GM21367 (cell line): ENCODE results near the gene ATP8A1.
A peak's percentile ranks its signal among the peaks of the same experiment; 100 is the strongest.
"Not testable (repeated sequence)": the region's sequence is repeated elsewhere in the genome, so short reads cannot be mapped to it uniquely, and the experiment has no call there.

ENCODE experiments used
- ATAC-seq: cut with Tn5 transposase; IDR thresholded peaks from one replicate; pipeline ENCODE4 v1.9.1; 2021; ENCODE audit not compliant: unreplicated experiment

The ATP8A1 gene

DNA sequence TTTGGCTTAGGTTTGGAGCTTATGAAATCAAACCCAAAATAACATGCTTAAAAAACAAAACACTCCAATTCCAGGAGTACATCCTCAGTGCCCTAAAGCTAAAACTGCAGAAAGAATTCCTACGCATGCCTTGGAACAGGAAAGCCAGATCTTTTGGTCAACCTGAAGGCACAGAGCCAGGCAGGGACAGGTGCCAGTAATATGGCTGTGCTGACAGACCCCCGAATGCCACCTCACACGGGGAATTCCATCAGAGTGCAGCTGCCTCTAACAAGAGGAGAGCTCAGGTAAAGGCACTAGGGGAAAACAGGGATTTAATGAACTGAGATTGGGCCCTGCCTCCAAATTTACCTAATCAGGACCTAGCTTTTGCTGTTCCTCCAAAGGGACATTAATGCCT lies 182.5 kb downstream of the ATP8A1 start:
- ATAC-seq, result no peak

DNA sequence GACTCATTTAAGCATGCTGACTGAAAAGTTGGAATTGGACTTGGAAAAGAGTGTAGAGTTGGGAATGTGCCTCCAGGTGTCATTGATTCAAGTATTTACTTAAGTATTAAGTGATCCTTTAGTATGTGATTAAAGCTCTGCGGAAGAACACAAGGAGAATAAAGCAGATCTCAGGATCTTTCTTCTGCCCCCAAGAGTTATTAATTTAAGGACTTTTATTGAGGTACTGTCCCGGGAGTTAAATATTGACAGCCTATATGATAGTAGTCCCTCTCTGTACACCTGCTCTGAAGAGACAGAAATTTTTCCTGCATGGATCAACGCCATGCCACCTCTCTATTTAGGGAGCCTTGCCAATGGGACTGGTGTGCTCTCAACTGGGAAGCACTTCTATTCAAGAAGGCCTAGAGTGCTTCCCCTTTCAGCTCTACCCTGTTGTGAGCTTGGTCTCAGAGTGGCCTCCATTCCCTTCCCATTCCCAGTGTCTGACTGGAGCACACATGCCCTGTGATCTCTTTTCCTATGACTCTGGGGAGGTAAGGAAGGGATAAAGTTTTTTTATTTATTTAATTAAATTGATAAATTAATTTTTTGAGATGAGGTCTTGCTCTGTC lies 183.7 kb downstream of the ATP8A1 start:
- ATAC-seq, result no peak

DNA sequence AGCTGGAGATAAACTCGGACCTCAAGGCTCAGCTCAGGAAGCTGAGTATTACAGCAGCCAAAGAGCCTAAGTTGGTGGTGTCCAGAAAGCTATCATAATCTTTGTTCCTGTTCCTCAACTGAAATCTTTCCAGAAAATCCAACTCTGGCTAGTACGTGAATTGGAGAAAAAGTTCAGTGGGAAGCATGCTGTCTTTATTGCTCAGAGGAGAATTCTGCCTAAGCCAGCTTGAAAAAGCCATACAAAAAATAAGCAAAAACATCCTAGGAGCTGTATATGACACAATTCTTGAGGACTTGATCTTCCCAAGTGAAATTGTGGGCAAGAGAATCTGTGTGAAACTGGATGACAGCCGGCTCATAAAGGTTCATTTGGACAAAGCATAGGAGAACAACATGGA lies 185.0 kb downstream of the ATP8A1 start:
- ATAC-seq, result no peak

DNA sequence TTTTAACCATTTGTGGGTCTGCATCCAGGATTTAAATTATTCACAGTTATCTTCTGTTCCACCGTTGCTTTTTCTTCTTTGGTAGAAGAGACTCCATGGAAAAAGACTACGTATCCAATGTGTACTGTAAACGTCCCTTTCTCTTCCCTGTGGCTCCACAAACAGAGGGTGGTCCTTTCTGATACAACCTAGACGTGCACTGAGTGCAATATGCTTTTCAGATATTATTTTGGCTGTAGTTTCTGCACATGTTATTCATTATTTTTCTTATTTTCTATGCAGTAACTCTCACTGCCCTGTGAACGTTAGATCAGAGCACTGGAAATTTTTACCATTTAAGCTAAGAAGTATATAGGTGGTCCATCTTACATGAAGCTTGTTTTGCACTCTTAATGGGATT lies 186.9 kb downstream of the ATP8A1 start:
- ATAC-seq, result no peak

DNA sequence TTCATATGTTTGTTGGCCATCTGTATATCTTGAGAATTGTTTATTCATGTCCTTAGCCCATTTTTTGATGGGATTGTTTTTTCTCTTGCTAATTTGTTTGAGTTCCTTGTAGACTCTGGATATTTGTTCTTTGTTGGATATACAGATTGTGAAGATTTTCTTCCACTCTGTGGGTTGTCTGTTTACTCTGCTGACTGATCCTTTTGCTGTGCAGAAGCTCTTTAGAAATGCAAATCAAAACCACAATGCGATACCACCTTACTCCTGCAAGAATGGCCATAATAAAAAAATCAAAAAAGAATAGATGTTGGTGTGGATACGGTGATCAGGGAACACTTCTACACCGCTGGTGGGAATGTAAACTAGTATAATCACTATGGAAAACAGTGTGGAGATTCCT lies 189.1 kb downstream of the ATP8A1 start:
- not testable (repeated sequence) for ATAC-seq

DNA sequence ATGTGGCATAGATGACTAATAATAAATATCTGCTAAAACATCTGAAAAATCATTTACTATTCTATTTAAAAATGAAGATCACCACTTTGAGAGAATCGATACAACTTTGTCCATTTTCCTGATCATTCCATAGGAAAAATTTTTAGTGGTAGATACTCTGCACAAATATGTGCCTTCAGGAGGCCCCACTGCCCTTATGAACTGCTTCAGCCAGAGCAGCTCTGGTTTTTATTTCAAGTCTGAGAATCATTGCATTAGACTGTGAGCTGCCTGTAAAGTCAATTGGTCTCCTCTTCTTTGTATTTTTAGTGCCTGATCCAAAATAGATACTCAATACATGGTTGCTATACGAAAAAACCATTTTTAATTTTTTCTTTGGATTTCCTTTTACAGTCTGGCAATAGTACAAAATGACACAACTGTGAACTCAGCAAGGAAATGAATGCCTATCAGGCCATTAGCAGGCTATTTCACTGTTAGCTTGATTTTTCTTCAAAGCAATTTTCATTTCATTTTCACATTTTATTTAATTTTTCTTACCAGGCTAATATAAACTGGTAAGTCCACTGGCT lies 190.5 kb downstream of the ATP8A1 start:
- ATAC-seq, result no peak

DNA sequence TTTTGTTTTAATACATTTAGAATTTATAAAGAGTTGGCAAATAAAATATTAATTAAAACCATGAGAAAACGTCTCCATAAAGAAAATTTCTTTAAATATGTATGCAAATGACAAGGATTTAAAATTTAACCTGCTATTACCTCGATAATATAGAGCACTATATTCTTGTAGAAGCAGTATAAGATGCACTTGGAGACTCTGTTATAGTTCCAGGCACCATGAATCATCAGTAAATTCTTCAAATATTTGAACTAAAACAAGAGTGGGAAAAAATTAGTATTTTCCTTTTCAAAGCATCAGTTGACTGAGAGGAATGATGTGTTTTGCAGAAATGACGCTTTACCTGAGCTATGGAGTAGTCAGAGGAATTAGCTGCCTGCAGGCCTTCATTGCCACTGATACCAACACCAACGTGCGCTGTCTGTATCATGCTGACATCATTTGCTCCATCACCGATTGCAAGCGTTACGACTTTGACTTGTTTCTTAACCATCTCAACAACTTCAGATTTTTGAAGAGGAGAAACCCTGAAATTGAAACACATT lies 192.3 kb downstream of the ATP8A1 start:
- ATAC-seq, result no peak

DNA sequence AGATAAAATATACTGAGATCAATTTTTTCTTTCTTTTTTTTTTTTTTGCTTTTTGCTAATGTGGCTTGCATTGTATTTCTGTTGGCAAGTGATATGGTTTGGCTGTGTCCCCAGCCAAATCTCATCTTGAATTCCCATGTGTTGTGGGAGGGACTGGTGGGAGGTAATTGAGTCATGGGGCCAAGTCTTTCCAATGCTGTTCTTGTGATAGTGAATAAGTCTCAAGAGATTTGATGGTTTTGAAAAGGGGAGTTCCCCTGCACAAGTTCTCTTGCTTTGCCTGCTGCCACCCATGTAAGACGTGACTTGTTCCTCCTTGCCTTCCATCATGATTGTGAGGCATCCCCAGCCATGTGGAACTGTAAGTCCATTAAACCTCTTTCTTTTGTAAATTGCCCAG lies 195.7 kb downstream of the ATP8A1 start:
- not testable (repeated sequence) for ATAC-seq

DNA sequence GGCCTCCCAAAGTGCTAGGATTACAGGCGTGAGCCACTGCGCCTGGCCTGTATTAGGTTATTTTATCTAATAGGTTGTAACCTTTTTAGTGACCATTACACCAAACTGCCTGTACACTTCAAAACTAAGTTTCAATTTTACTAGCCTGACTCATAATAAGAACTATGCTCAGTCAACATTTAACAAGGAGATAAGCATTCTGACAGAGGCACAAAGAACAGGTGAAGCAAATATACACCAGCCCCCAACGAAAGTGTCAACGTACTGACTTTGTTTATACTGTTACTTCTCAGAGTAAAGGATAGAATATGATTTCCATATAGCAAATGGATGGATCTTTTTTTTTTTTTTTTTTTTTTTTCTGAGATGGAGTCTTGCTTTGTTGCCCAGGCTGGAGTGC lies 196.9 kb downstream of the ATP8A1 start:
- peak; percentile 94 for ATAC-seq

DNA sequence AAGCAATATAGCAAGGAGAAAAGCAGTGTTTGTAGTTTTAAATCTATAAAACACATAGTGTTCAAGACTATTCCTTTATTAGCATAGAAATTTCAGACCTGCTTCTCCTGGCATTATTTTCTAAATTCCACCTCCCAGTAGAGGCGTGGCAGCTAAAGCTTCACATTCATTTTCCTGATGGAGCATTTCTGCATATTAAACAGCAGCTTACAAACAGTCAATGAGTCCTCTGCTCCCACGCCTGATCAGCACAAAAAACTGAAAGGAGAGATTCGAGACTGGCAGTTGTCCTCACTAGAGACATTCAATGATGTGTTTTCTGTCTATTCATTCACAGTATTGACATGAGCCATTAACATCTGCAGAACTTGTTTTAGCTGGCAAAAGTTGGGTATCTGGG lies 198.2 kb downstream of the ATP8A1 start:
- no peak for ATAC-seq

DNA sequence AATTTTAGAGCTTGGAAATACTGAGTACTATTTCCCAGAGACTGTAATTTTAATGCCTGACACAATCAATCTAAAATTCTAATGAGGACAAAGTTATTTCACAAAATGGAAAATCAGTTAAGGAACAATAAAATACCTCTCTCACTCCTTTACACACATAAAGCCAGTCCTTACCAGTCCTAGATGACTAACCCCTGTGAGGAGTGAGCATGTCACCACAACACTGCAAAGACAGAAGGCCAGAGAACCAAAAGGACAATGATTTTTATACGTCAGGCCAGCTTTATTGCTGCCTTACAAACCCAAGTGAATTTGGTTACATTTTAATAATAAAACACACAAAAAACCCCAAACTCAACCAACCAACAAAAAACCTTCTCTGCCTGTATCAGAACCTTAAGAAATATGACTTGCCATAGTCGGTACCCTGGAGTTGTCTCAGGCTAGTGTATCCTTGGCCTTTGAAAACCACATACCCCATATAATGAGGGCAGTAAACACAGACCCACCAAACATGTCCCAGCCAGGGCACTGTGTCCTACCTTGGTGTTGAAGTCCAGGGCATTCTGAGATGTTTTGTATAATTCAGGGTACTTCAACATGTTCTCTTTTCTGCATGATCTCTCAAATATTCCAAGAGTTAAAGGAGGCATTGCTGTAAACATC lies 202.0 kb downstream of the ATP8A1 start:
- no peak for ATAC-seq

DNA sequence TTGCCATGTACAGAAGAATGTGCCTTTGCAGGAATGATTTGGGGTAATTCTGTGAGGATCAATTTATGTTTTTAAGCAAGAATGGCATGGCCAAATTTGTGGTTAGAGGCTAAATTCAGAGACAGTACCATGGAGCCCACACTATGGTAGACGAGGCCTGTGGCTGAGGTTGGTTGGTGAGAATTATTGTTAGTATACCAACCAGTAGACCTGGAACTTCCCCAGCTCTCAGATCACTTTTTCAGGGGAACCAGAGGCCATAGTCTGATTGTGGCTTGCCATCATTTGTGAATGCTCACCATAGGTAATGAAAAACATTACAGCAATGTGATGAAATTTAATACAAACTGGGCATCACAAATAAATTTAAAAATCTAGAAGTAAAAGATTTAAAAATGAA lies 203.3 kb downstream of the ATP8A1 start:
- ATAC-seq, result peak; percentile 76

DNA sequence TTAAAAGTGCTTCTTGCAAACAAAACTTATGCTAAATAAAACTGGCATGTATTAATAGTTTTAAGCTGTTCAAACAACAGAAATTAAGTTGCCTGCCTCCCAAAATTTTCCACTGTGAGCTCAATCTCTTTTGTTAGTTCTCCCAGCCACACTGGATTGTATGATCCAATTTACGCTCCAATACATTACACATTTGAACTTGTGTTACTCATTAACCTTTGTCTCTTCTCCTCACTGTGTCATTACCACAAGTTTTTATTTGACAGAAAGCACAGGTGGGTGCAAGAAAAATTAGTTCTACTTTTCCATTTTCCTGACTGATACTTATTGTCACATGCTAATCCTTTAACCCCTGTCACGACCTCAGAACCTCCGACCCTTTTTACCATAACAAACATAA lies 204.1 kb downstream of the ATP8A1 start:
- no peak for ATAC-seq

DNA sequence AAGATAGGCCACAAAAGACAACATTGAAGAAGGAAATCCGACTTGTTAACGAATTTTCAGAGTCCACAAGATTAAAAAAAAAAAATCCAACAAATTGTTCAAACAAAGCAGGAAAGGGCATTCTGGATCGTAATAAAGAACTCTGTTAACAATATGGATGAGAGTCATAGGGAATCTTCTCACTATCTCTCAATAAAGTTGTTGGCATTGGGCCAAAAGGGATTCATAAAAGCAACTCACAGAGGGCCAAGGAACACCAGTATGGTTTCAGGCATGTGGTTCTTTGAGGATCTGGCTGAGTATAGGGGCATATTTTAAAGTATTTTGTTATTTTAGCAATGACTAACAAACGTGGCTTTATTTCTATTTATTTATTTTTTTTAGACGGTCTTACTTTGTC lies 210.1 kb downstream of the ATP8A1 start:
- ATAC-seq, result no peak

DNA sequence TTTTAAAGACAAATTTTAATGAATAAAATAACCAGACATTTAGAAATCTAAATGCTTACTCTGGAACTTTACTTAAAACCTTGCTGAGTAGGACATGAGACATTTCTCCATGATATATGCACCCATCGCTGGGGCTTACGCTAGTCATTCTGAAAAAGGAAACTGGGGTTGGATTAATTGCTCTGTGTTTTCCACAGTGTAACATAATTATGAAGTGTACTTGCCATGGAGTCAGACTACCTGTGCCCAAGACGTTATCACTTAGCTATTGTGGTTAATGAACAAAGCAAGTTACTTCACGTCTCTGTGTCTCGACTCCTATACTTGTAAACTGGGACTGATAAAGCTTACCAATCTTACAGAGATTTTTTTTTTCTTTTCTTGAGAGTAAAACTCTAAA lies 211.9 kb downstream of the ATP8A1 start:
- no peak for ATAC-seq

DNA sequence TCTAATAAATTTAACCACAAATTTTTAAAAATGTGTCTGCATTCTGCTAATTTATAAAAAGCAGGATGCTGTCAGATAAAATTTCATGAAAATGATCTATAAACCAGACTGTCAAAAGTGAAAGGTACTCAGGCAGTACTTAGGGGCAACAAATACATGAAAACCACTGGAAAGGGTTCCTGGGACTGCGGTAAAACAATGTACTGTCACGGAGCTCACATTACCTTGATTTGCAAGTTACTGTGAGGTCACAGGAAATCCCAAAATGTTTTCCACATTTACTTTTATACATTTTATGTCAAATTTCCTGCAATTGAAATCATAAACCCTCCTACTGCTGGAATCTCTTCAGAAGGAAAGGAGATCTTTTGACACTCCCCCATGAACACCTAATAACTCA lies 214.3 kb downstream of the ATP8A1 start:
- no peak for ATAC-seq

DNA sequence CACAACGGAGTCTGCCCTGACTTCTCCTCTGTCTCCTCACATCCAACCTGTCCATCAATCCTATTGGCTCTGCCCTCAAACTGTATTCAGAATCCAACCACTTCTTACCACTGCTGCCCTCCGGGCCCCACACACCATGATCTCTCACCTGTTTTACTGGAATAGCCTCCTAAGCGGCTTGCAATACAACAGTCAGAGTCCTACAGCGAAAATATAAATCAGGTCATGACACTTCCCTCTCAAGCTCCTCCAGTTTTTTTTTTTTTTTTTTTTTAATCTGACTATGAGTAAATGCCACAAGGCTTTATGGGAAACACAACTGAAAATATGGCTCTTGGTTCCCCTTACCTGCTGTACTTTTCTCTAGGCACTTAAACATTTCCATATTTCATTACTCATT lies 216.8 kb downstream of the ATP8A1 start:
- ATAC-seq, result no peak

DNA sequence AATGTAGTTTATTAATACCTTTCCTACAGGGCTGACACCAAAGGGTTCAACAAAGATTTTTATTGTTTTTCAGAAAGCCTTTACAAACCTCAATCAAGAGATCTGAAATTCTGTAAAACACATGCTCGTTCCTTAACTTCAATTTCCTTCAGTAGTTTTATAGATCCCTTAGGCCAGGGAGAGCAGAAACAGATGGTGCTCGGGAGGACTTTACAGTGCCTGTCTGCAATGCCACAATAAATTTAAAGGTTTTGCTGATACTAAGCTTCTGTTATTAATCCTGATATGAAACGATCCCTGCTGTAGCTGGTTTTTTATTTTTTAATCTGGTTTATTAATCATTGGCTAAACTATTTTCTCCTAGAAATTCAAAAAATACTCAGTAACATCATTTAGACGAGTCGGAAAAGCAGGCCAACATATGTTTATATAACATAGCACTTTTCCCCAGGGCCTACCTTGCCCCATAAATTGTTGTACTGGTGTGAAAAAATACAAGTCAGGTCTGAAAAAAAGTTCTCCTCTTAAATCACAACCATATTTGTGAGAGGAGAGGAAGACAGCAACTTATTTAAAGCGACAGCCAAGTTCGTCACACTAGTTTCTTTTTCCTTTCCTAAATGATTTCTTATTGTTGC lies 219.9 kb downstream of the ATP8A1 start:
- no peak for ATAC-seq

DNA sequence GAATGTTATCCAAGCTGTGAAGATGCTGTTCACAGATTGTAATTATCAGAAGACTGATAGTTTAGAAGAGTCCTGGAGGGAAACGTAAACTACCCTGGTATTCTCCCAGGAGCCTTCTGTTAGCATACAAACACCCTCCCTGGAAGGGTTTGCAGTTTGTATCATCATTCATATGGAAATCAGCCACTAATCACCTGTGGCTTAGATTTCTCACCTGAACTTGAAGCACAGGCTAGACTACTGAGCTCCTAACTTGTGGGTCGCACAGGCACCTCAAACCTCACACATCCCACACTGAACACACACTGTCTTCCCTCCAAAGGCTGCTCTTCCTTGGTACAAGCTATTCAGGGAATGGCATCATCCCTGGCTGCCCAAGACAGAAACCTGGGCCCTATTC lies 228.9 kb downstream of the ATP8A1 start:
- no peak for ATAC-seq

DNA sequence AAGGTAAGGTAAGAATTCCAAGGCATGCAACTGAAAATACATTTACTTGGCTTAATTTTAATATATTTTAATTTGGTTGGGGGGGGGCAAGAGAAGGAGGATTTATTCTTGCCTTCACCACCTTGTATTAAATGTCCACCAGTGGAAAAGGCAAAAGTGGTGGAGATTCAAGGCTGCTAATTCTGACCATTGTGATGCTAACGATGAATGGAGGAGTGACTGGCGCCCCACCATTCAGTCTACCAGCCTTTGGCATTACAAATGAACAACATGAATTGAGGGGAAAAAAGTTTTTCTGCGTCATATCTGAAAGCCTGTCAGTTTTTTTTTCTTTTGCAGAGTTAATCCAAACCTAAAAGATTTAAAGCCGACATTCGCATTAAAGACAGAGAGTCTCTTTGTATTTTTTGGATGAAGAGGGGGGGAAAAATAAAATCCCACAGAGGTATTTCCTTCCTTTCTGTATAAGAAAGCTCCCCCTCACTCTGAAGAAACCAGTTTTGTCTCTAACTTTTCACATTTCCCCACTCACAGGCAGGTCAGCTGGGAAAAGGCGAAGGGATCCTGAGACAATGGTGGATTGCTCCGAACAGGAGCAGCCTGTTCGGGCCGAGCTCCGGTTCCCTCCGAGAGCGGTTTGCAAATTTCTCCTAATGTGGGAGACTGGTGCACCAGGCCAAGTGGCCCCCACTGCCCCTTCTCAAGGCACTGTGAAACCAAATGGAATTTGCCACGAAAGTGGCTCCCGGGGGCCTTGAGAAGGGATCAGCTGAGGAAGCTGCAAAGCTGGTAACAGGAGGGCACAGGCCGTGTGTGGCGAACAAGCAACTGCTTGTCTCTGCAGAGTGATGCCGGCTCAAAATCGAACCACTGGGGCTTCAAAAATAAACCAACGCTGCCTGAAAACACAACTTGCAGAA lies 231.5 kb downstream of the ATP8A1 start:
- ATAC-seq, result no peak

DNA sequence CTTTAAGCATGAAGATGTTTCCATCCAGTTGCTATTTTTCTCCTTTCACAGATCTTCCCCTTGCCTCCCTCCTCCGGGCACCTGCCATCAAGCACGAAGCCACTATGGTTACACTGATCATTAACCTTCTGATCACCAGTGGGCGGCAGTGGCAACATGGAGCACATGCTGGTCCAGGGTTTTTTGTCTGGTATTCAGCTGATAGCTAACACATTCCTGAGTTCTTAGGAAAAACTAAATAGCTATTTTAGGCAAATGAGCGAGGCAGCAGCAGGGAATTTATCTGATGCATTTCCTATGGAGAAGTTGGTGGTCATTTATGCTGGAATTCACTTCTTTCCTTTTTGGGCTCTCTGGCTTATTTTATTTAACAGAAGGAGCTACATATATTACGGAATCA lies 236.8 kb downstream of the ATP8A1 start:
- no peak for ATAC-seq
